VCaP (cell line): ENCODE measurements around the gene LAMC2.

Source experiments
- H3K27ac ChIP-seq: fragments of 450-650 bp; 2 replicates; pipeline ENCODE4 v1.5.1; 2017
- CTCF ChIP-seq: fragments of 450-650 bp; conservative IDR thresholded peaks from 2 replicates; pipeline ENCODE4 v1.5.1; 2017; ENCODE audit warnings: mild to moderate bottlenecking, moderate library complexity

LAMC2 gene

GRCh38 chr1:183230413-183230812, 44.3 kb downstream of the LAMC2 start:
- H3K27ac ChIP-seq = peak overlapping the region; percentile 98
- no peak for TF ChIP-seq CTCF

- peak overlapping the region; percentile 98 for H3K27ac ChIP-seq
- TF ChIP-seq CTCF = no peak
Observed at GRCh38 chr1:183231545-183231944, 45.5 kb downstream of the LAMC2 start.

- no peak for TF ChIP-seq CTCF
- peak overlapping the region; percentile 98 for H3K27ac ChIP-seq
Observed at GRCh38 chr1:183233113-183233512, 47.0 kb downstream of the LAMC2 start.

- H3K27ac ChIP-seq = no peak overlapping the region
- TF ChIP-seq CTCF = peak; percentile 51
Observed at GRCh38 chr1:183234660-183235476, 48.8 kb downstream of the LAMC2 start.

- H3K27ac ChIP-seq = no peak overlapping the region
- TF ChIP-seq CTCF = no peak
Observed at GRCh38 chr1:183235503-183235902, 49.4 kb downstream of the LAMC2 start.

GRCh38 chr1:183236158-183236725, 50.2 kb downstream of the LAMC2 start:
- H3K27ac ChIP-seq = no peak overlapping the region
- TF ChIP-seq CTCF = no peak

- no peak for TF ChIP-seq CTCF
Observed at GRCh38 chr1:183237046-183237445, 51.0 kb downstream of the LAMC2 start.

More at GRCh38 chr1:183237046-183237445, 51.0 kb downstream of the LAMC2 start:
- no peak overlapping the region for H3K27ac ChIP-seq
